Spinal cord (tissue), 10 donors: Measurements from ENCODE around the gene PXMP4. TPM values are rescaled to one million over a fixed set of nuclear protein-coding genes. Genes with fewer than 3 reads are reported as not detected.

ENCODE experiments used
- DNase-seq, 6 donors: peaks; one replicate each; pipeline versions ENCODE4 v3.0.0 to v3.0.0-alpha.2; 2013 to 2015; ENCODE audit warnings: low spot score in 6 of 6, low read depth in 4 of 6
- H3K27ac ChIP-seq: one replicate; pipeline ENCODE4 v1.5.1; 2013; ENCODE audit warnings: low read depth, low read length, control low read depth
- H3K27me3 ChIP-seq: one replicate; pipeline ENCODE4 v1.6.1; 2013; ENCODE audit warnings: low read length; ENCODE audit not compliant: control insufficient read depth, insufficient read depth
- H3K36me3 ChIP-seq: one replicate; pipeline ENCODE4 v1.6.1; 2013; ENCODE audit warnings: low read length; ENCODE audit not compliant: control insufficient read depth, insufficient read depth
- H3K4me1 ChIP-seq: one replicate; pipeline ENCODE4 v1.6.1; 2013; ENCODE audit warnings: low read length; ENCODE audit not compliant: control insufficient read depth, insufficient read depth
- H3K4me3 ChIP-seq: one replicate; pipeline ENCODE4 v1.5.1; 2013; ENCODE audit warnings: low read depth, low read length, control low read depth
- H3K9me3 ChIP-seq: one replicate; pipeline ENCODE4 v1.6.1; 2013; ENCODE audit warnings: low read length; ENCODE audit not compliant: control insufficient read depth, insufficient read depth
- WGBS: methylation state at CpG from one replicate; pipeline ENCODE4 v1.1.5; 2013; ENCODE audit warnings: missing lambda C conversion rate; ENCODE audit not compliant: insufficient coverage; 5-methylcytosine and 5-hydroxymethylcytosine counted together
- polyA plus RNA-seq, 2 donors: library from polyadenylated mRNA; unstranded; fragments of 120-200 nt; gene quantifications; one replicate each; pipeline ENCODE4 v1.2.1, GENCODE V29; 2013; ENCODE audit not compliant: insufficient read length in 2 of 2
- total RNA-seq, 2 donors: library from RNA; depleted of rRNA in 1 of 2; stranded (reverse); fragments of 120-200 nt in 1 of 2; fragments of >200 nt in 1 of 2; gene quantifications; one replicate each; pipeline versions ENCODE4 v1.2.3 to v1.2.4, GENCODE V29; 2013 to 2014
- donor health status: healthy.

PXMP4 gene
- total and polyA plus RNA-seq, 4 donors, result 11.7 to 16.8 (median 14.2) TPM

DNA sequence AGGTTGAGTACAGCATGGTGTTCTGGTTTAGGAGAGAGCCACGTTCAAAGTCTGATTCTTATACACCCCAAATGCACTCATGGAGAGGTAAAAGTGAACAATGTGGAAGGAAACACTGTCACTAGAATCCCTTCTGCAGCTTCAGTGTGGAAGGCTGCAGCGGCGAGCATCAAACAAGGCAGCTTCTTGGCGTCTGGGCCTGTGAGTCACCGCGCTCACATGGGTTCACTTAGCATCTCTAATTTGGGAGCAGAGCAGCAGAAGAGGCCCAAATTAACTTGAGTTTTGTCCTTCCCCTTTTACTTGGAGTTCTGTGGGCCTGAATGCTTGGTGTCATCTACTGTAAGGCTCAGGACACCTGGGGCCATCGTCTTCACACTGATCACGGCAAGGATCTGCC is 23.0 kb downstream of the PXMP4 start:
- Histone ChIP-seq H3K27me3 (no peaks in the 10 kb centered on the region), H3K4me3 (no peak overlapping the region), H3K9me3 (no peaks in the 10 kb centered on the region), H3K27ac (no peak overlapping the region), H3K36me3 (no peaks in the 10 kb centered on the region), H3K4me1 (peaks cover 19% of the 10 kb centered on the region)
- 85% methylated on average over 7 of the region's 8 CpGs for whole genome bisulfite sequencing
- peak in 1 of 6 donors; percentile 39 for DNase-seq

GRCh38 chr20:33696448-33696847 is 23.7 kb downstream of the PXMP4 start:
- H3K27me3 ChIP-seq, result no peaks in the 10 kb centered on the region
- WGBS, result 91% methylated on average over 3 of the region's 4 CpGs
- DNase-seq, result no peak
- peaks cover 19% of the 10 kb centered on the region for H3K4me1 ChIP-seq
- no peak overlapping the region for H3K27ac ChIP-seq
- H3K4me3 ChIP-seq, result no peak overlapping the region
- no peaks in the 10 kb centered on the region for H3K9me3 ChIP-seq
- no peaks in the 10 kb centered on the region for H3K36me3 ChIP-seq

DNA sequence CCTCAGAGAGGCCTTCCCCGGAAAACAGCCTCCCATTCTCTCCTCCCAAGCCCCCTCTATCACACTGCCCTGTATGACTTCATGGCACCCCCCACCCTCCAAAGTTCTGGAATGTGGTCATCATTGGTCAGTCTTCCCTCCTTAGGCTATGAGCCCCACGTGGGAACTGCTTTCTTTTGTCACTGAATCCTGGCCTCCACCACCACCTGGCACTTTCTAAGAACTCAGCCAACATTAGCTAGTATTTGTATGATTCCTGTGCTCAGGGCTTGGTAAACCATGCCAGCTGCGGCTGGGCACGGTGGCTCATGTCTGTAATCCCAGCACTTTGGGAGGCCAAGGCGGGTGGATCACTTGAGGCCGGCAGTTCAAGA is 25.5 kb downstream of the PXMP4 start:
- H3K4me1 ChIP-seq, result peaks cover 19% of the 10 kb centered on the region
- peak in 3 of 6 donors; percentile 8 to 70 (median 50) for DNase-seq
- 39% methylated on average over 5 of the region's 6 CpGs for WGBS
- no peaks in the 10 kb centered on the region for H3K9me3 ChIP-seq
- H3K27ac ChIP-seq, result peak overlapping the region; percentile 87
- no peak overlapping the region for H3K4me3 ChIP-seq
- no peaks in the 10 kb centered on the region for H3K27me3 ChIP-seq
- H3K36me3 ChIP-seq, result no peaks in the 10 kb centered on the region

DNA sequence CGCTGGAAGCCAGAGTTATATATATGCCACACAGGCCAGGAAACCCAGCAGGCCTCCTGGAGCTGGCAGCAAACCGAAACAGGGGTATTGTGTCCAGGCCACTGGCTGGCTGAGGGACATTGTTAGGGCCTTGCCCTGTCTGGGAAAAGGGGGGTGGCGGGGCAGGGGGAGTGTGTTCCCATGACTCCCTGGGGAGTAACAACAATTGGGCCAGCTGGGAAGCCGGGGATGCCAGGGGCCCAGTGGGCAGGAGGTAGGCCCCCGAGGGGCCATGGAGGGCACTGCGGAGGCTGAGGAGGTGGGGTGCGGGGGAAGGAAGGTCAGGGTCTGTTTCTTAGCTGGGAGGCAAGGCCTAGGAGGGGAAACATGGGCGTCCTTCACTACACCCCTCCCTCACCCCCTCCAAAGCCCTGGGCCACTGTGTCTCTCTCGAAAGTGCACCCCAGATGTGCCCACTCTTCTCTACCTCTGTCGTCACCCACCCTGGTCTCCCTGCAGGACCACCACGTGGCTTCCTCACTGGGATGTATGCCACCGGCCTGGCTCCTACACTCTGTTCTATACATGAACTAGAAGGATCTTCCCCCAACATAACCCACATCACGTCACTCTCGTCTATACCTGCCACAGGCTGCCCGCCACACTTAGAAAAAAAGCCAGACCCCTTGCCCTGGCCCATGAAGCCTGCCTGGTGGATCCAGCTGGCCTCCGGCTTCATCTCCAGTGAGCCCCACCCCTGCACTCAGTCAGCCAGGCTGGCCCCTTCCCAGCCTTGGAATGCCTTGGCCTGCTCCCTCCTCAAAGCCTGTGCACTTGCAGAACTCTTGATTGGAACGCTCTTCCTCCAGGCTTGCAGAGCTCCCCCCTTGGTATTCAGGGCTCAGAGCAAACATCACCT is 26.1 kb downstream of the PXMP4 start:
- peak in 4 of 6 donors; percentile 23 to 86 (median 58) for DNase-seq
- Histone ChIP-seq H3K4me1 (peaks cover 19% of the 10 kb centered on the region), H3K9me3 (no peaks in the 10 kb centered on the region), H3K27ac (peak overlapping the region; percentile 87), H3K36me3 (no peaks in the 10 kb centered on the region), H3K27me3 (no peaks in the 10 kb centered on the region), H3K4me3 (no peak overlapping the region)
- 26% methylated on average over 14 of the region's 17 CpGs for WGBS

GRCh38 chr20:33693289-33693688 is 26.8 kb downstream of the PXMP4 start:
- H3K36me3 ChIP-seq, result no peaks in the 10 kb centered on the region
- no peak overlapping the region for H3K4me3 ChIP-seq
- 63% methylated on average over 3 of the region's 5 CpGs for WGBS
- H3K4me1 ChIP-seq, result peaks cover 19% of the 10 kb centered on the region
- no peak for DNase-seq
- H3K27ac ChIP-seq, result peak overlapping the region; percentile 87
- H3K27me3 ChIP-seq, result no peaks in the 10 kb centered on the region
- H3K9me3 ChIP-seq, result no peaks in the 10 kb centered on the region

- Histone ChIP-seq H3K4me3 (no peak overlapping the region), H3K9me3 (no peaks in the 10 kb centered on the region), H3K4me1 (peaks cover 33% of the 10 kb centered on the region), H3K27ac (no peak overlapping the region), H3K36me3 (no peaks in the 10 kb centered on the region), H3K27me3 (no peaks in the 10 kb centered on the region)
- no peak for DNase-seq
- WGBS, result 50% methylated on average over 2 of the region's 4 CpGs
Measured at GRCh38 chr20:33689973-33690372, 30.1 kb downstream of the PXMP4 start.

GRCh38 chr20:33689493-33689892 is 30.6 kb downstream of the PXMP4 start:
- no CpG with 5 or more reads among the region's 1 CpG for WGBS
- H3K4me1 ChIP-seq, result peaks cover 33% of the 10 kb centered on the region
- H3K9me3 ChIP-seq, result no peaks in the 10 kb centered on the region
- no peak overlapping the region for H3K4me3 ChIP-seq
- no peak for DNase-seq
- no peaks in the 10 kb centered on the region for H3K27me3 ChIP-seq
- H3K27ac ChIP-seq, result no peak overlapping the region
- no peaks in the 10 kb centered on the region for H3K36me3 ChIP-seq

GRCh38 chr20:33688938-33689424 is 31.1 kb downstream of the PXMP4 start:
- Histone ChIP-seq H3K27me3 (no peaks in the 10 kb centered on the region), H3K4me1 (peaks cover 29% of the 10 kb centered on the region), H3K4me3 (no peak overlapping the region), H3K36me3 (no peaks in the 10 kb centered on the region), H3K27ac (no peak overlapping the region), H3K9me3 (no peaks in the 10 kb centered on the region)
- no peak for DNase-seq
- WGBS, result 80% methylated on average over 1 of the region's 3 CpGs

DNA sequence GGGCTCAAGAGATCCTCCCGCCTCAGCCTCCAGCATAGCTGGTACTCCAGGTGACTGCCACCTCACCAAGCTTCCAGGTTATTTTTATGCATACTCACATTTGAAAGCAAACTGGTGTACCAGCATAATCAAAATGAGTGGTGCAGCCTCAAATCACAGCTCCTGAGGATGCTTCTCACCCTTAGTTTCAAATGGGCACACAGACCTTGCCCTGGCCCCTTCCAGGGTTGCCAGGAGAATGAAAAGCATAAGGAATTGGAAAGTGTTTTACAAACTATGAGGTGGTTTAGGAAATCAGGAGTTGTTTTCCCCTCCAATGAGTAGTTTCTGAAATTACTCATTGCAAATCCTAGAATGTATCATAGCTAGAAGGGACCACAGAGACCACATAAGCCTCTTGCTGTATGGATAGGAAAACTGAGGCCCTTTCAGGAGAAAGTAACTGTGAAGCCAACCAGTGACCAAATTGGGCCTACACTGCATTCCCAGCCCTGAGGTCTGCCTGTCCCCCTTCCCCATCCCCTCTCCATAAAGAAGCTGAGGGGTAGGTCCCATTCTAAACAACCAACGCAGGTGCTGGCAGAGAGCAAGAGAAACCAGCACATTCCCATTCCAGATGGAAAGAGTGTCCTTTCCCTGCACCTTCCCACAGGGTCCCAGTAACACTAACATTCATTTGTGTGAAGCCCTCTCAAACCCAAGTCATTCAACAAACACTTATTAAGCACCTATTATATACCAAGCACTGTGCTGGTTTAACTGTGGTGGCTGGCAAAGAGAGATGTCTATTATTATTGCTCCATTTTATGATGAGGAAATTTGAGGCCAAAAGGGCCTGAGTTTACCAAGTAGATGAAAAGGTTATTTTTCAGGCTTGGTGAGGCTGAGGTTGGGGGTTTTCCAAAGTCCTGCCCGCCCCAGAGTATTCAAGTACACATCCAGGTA is 31.8 kb downstream of the PXMP4 start:
- Histone ChIP-seq H3K4me3 (no peak overlapping the region), H3K27ac (no peak overlapping the region), H3K4me1 (peaks cover 22% of the 10 kb centered on the region), H3K9me3 (no peaks in the 10 kb centered on the region), H3K36me3 (no peaks in the 10 kb centered on the region), H3K27me3 (no peaks in the 10 kb centered on the region)
- WGBS, result 100% methylated on average over 2 of the region's 3 CpGs
- DNase-seq, result no peak
